ENCODE results near the gene FZR1.

GRCh38 chr19:3526507-3527237 lies 20.6 kb downstream of the FZR1 start:
- no peak for TF ChIP-seq CTCF (IDR thresholded peaks at IDR 0.05)
- TF ChIP-seq EP300 (IDR thresholded peaks at IDR 0.05): no peak
- TF ChIP-seq POLR2AphosphoS5 (IDR thresholded peaks at IDR 0.05): no peak
- no peak for TF ChIP-seq POLR2A (IDR thresholded peaks at IDR 0.05)

Measured in suprapubic skin (tissue), 4 donors.